Muscle layer of duodenum (tissue), 2 donors: ENCODE data around the gene MON2.
"Not testable (repeated sequence)": the region's sequence is repeated elsewhere in the genome, so short reads cannot be mapped to it uniquely, and the experiment has no call there.

ENCODE experiments used
- H3K27ac ChIP-seq: one replicate; pipeline ENCODE4 v1.7.0; 2013; ENCODE audit warnings: mild to moderate bottlenecking, low read length
- H3K27me3 ChIP-seq: one replicate; pipeline ENCODE4 v1.7.0; 2013; ENCODE audit warnings: low read depth, mild to moderate bottlenecking, control low read depth, low read length
- H3K36me3 ChIP-seq, 2 donors: one replicate each; pipeline ENCODE4 v1.7.0; 2013; ENCODE audit warnings: low read length in 2 of 2, control low read depth in 1 of 2, mild to moderate bottlenecking in 1 of 2; ENCODE audit not compliant: insufficient read depth in 2 of 2, control insufficient read depth in 1 of 2
- H3K4me1 ChIP-seq, 2 donors: one replicate each; pipeline ENCODE4 v1.7.0; 2013; ENCODE audit warnings: low read length in 2 of 2, mild to moderate bottlenecking in 2 of 2, control low read depth in 1 of 2, moderate library complexity in 1 of 2; ENCODE audit not compliant: insufficient read depth in 2 of 2, control insufficient read depth in 1 of 2
- H3K4me3 ChIP-seq, 2 donors: one replicate each; pipeline ENCODE4 v1.7.0; 2013; ENCODE audit warnings: low read length in 2 of 2, low read depth in 1 of 2, mild to moderate bottlenecking in 1 of 2
- H3K9me3 ChIP-seq, 2 donors: one replicate each; pipeline ENCODE4 v1.7.0; 2013; ENCODE audit warnings: low read length in 2 of 2, control low read depth in 1 of 2, mild to moderate bottlenecking in 1 of 2; ENCODE audit not compliant: control insufficient read depth in 1 of 2
- donor health status: healthy.

Gene MON2

GRCh38 chr12:62455429-62455828 is 11.2 kb upstream of the MON2 start:
- not testable (repeated sequence) for H3K36me3 ChIP-seq, H3K27me3 ChIP-seq, H3K4me1 ChIP-seq, H3K27ac ChIP-seq, H3K4me3 ChIP-seq, H3K9me3 ChIP-seq

GRCh38 chr12:62458626-62459025 is 8.0 kb upstream of the MON2 start:
- no peaks in the 10 kb centered on the region for H3K27me3 ChIP-seq
- no peaks in the 10 kb centered on the region for H3K36me3 ChIP-seq
- H3K4me3 ChIP-seq, result no peak overlapping the region
- H3K27ac ChIP-seq, result no peak overlapping the region
- no peaks in the 10 kb centered on the region for H3K4me1 ChIP-seq
- H3K9me3 ChIP-seq, result no peaks in the 10 kb centered on the region

GRCh38 chr12:62459976-62460375 is 6.7 kb upstream of the MON2 start:
- Histone ChIP-seq H3K4me3 (no peak overlapping the region), H3K9me3 (no peaks in the 10 kb centered on the region), H3K27me3 (no peaks in the 10 kb centered on the region), H3K27ac (no peak overlapping the region), H3K36me3 (no peaks in the 10 kb centered on the region), H3K4me1 (no peaks in the 10 kb centered on the region)

GRCh38 chr12:62461171-62461837 is 5.3 kb upstream of the MON2 start:
- not testable (repeated sequence) for H3K9me3 ChIP-seq, H3K4me3 ChIP-seq, H3K27me3 ChIP-seq, H3K4me1 ChIP-seq, H3K27ac ChIP-seq, H3K36me3 ChIP-seq

- H3K4me1 ChIP-seq, H3K9me3 ChIP-seq, H3K27ac ChIP-seq, H3K4me3 ChIP-seq, H3K27me3 ChIP-seq, H3K36me3 ChIP-seq: not testable (repeated sequence)
These were observed 3.4 kb upstream of the MON2 start for GRCh38 chr12:62463252-62463651.

- Histone ChIP-seq H3K27ac (peak overlapping the region; percentile 96), H3K36me3 (no peaks in the 10 kb centered on the region), H3K9me3 (no peaks in the 10 kb centered on the region), H3K4me1 (peaks cover 10 to 21% of the 10 kb centered on the region in 2 donors), H3K27me3 (no peaks in the 10 kb centered on the region), H3K4me3 (peak overlapping the region; percentile 93 to 98)
These were observed 520 bp upstream of the MON2 start for GRCh38 chr12:62466018-62466593.

- no peaks in the 10 kb centered on the region for H3K9me3 ChIP-seq
- H3K27ac ChIP-seq, result no peak overlapping the region
- peaks cover 10 to 21% of the 10 kb centered on the region in 2 donors for H3K4me1 ChIP-seq
- no peaks in the 10 kb centered on the region for H3K27me3 ChIP-seq
- peak overlapping the region in 1 of 2 donors; percentile 17 for H3K4me3 ChIP-seq
- H3K36me3 ChIP-seq, result peaks cover 0 to 5% of the 10 kb centered on the region in 2 donors
These were observed 1.8 kb downstream of the MON2 start for GRCh38 chr12:62468397-62468796.

- no peaks in the 10 kb centered on the region for H3K27me3 ChIP-seq
These were observed 2.3 kb downstream of the MON2 start for GRCh38 chr12:62468935-62469334.

GRCh38 chr12:62469704-62470103 is 3.1 kb downstream of the MON2 start:
- Histone ChIP-seq H3K4me3 (no peak overlapping the region), H3K36me3 (peaks cover 0 to 5% of the 10 kb centered on the region in 2 donors), H3K27me3 (no peaks in the 10 kb centered on the region), H3K27ac (no peak overlapping the region), H3K4me1 (peaks cover 10 to 21% of the 10 kb centered on the region in 2 donors), H3K9me3 (no peaks in the 10 kb centered on the region)

More at GRCh38 chr12:62468935-62469334, 2.3 kb downstream of the MON2 start:
- peaks cover 10 to 21% of the 10 kb centered on the region in 2 donors for H3K4me1 ChIP-seq
- H3K9me3 ChIP-seq, result no peaks in the 10 kb centered on the region
- H3K27ac ChIP-seq, result no peak overlapping the region
- H3K4me3 ChIP-seq, result peak overlapping the region; percentile 17 to 44
- H3K36me3 ChIP-seq, result peaks cover 0 to 5% of the 10 kb centered on the region in 2 donors

- no peaks in the 10 kb centered on the region for H3K9me3 ChIP-seq
- peaks cover 10 to 21% of the 10 kb centered on the region in 2 donors for H3K4me1 ChIP-seq
- no peaks in the 10 kb centered on the region for H3K27me3 ChIP-seq
- no peak overlapping the region for H3K4me3 ChIP-seq
- H3K36me3 ChIP-seq, result peaks cover 0 to 5% of the 10 kb centered on the region in 2 donors
- H3K27ac ChIP-seq, result no peak overlapping the region
These were observed 5.1 kb downstream of the MON2 start for GRCh38 chr12:62471734-62472133.

- Histone ChIP-seq H3K36me3 (peaks cover 0 to 5% of the 10 kb centered on the region in 2 donors), H3K4me3 (no peak overlapping the region), H3K9me3 (no peaks in the 10 kb centered on the region), H3K27me3 (no peaks in the 10 kb centered on the region), H3K4me1 (peaks cover 10 to 21% of the 10 kb centered on the region in 2 donors), H3K27ac (no peak overlapping the region)
These were observed 5.8 kb downstream of the MON2 start for GRCh38 chr12:62472472-62472871.
